ENCODE measurements around the gene CRMP1. TPM values are rescaled to one million over a fixed set of nuclear protein-coding genes. Genes with fewer than 3 reads are reported as not detected.

CRMP1 gene
- total RNA-seq, 4 donors from 2014 or later = 2.1 to 5.0 (median 4.7) TPM; not detected in 1

DNA sequence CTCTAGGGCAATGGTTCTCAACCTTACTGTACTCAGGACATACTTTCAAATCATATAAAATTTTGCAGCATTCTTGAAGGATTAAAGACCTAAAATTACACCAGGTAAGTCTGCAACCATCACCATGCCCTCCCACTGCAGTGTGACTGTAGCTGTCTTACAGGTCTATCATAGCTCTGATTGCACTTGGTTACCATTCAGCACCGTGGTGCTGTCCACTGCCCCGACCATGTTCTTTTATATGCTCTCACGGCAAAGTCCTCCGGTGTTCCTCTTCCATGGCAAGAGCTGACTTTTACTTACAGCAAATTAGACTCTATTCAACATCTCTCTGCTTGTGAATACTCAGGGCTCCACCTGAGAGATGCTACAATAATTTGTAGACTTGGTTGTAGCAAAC is 11.5 kb downstream of the CRMP1 start:
- DNase-seq = no peak
- Histone ChIP-seq H3K27me3 (peaks cover 0 to 27% (median 0%) of the 10 kb centered on the region in 4 donors), H3K4me1 (peaks cover 0 to 13% (median 0%) of the 10 kb centered on the region in 3 donors), H3K36me3 (no peaks in the 10 kb centered on the region), H3K4me3 (no peak overlapping the region), H3K27ac (no peak overlapping the region), H3K9me3 (no peaks in the 10 kb centered on the region)
- 42 to 55% methylated on average over 4 of the region's 4 CpGs for WGBS, 2 donors
- no peak for TF ChIP-seq POLR2A (IDR thresholded peaks at IDR 0.05)
- TF ChIP-seq, protein P1, sequence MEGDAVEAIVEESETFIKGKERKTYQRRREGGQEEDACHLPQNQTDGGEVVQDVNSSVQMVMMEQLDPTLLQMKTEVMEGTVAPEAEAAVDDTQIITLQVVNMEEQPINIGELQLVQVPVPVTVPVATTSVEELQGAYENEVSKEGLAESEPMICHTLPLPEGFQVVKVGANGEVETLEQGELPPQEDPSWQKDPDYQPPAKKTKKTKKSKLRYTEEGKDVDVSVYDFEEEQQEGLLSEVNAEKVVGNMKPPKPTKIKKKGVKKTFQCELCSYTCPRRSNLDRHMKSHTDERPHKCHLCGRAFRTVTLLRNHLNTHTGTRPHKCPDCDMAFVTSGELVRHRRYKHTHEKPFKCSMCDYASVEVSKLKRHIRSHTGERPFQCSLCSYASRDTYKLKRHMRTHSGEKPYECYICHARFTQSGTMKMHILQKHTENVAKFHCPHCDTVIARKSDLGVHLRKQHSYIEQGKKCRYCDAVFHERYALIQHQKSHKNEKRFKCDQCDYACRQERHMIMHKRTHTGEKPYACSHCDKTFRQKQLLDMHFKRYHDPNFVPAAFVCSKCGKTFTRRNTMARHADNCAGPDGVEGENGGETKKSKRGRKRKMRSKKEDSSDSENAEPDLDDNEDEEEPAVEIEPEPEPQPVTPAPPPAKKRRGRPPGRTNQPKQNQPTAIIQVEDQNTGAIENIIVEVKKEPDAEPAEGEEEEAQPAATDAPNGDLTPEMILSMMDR (IDR thresholded peaks at IDR 0.05) = no peak
- intact Hi-C loops (cut with DNase I) = no loop called here

DNA sequence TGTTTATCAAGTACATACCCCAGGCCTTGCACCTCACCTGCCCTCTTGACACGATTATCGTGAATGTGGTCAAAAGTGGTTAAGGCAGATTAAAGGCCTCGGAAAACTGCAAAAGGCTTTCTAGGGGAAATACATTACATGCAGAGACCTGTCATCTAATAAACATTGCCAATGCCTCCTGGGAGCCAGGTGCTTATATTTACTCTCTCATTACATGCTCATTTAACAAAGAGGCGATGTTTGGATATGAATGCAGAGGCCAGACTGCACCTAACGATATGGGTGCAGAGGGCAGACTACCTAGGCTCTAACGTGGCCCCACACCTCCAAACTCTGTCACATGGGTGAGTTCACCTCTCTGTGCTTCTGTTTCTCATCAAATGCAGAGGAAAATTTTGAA is 14.5 kb downstream of the CRMP1 start:
- 36 to 54% methylated on average over 6 of the region's 6 CpGs for WGBS, 2 donors
- Histone ChIP-seq H3K27ac (no peak overlapping the region), H3K9me3 (no peaks in the 10 kb centered on the region), H3K36me3 (no peaks in the 10 kb centered on the region), H3K27me3 (peaks cover 0 to 15% (median 0%) of the 10 kb centered on the region in 4 donors), H3K4me1 (peaks cover 0 to 13% (median 0%) of the 10 kb centered on the region in 3 donors), H3K4me3 (no peak overlapping the region)
- DNase-seq = no peak
- intact Hi-C loops (cut with DNase I) = no loop called here
- TF ChIP-seq, protein P1 (IDR thresholded peaks at IDR 0.05) = no peak
- no peak for TF ChIP-seq POLR2A (IDR thresholded peaks at IDR 0.05)

DNA sequence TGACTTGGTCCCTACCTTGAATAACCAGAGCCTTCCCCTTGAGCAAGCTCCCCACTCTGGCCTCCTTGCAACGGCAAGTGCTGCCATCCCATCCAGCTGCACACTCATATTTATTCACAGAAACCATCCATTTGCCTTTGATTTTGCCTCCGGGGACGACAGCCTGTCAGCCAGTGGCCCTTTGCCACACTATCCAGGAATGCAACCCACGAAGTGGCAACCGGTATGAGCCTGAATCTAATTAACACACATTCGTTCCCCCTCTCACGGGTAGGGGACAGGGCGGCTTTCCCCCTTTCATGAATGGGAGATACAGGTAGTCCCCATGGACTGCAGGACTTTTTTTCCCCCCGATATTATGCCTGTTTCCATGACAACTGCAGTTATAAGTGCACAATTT is 15.5 kb downstream of the CRMP1 start:
- Histone ChIP-seq H3K27me3 (peaks cover 0 to 12% (median 0%) of the 10 kb centered on the region in 4 donors), H3K27ac (no peak overlapping the region), H3K9me3 (no peaks in the 10 kb centered on the region), H3K4me3 (no peak overlapping the region), H3K4me1 (peaks cover 0 to 13% (median 0%) of the 10 kb centered on the region in 3 donors), H3K36me3 (no peaks in the 10 kb centered on the region)
- WGBS, 2 donors = 65 to 76% methylated on average over 9 of the region's 9 CpGs
- DNase-seq = no peak
- intact Hi-C loops (cut with DNase I) = no loop called here
- no peak for TF ChIP-seq POLR2A (IDR thresholded peaks at IDR 0.05)
- TF ChIP-seq, protein P1 (IDR thresholded peaks at IDR 0.05) = no peak

DNA sequence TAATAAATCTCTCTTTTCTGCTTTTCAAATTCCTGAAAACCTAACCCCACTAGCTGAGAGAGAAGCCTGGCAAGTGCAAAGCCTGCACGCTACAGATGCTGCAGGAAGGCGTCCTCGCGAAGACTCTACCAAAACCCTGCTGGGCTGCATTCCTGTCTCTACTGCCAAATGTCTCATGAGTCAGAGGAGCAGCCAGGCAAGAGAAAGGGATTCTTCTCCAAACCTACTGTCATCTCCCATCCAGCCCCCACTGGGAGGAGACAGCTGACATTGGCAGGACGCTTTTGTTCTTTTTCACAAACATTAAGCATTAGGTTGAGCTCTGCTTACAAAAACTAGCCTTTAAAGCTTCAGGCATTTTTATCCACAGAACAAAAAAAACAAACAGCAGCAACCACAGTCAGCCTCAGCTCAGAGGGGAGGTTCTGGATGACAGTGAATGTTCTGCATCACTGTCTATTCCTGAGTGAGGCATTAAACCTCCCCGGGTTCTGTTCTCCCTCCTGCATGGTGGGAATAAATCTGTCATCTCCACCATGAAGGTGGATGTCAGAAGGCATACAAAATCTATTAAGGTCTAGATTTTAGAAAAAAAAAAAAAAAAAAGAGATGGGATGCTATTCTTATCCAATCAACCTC is 18.0 kb downstream of the CRMP1 start:
- Histone ChIP-seq H3K9me3 (no peaks in the 10 kb centered on the region), H3K4me3 (no peak overlapping the region), H3K4me1 (peaks cover 0 to 13% (median 0%) of the 10 kb centered on the region in 3 donors), H3K27me3 (peaks cover 0 to 11% (median 0%) of the 10 kb centered on the region in 4 donors), H3K27ac (no peak overlapping the region), H3K36me3 (no peaks in the 10 kb centered on the region)
- no peak for DNase-seq
- no peak for TF ChIP-seq POLR2A (IDR thresholded peaks at IDR 0.05)
- TF ChIP-seq, protein P1 (IDR thresholded peaks at IDR 0.05) = no peak
- intact Hi-C loops (cut with DNase I) = no loop called here
- WGBS, 2 donors = 22 to 24% methylated on average over 6 of the region's 6 CpGs

DNA sequence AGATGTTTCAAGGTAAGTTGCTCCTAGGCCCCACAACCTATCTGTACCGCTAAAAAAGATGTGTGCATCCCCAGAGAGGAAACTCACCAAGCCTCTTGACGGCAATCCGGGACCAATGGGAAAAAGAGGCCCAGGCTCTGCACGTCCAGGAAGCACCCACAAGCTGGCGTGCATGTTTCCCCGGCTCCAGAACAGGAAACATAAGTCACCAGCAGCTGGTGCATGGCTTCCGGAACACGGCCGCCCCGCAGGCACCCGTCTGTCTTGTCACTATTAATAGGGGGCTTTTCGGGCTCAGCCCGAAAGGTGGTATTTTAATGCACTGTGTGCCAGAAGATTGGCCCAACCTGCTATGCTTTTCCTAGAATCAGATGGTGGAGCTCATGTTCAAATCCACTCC is 22.2 kb downstream of the CRMP1 start:
- 66 to 73% methylated on average over 6 to 7 of the region's 13 CpGs for WGBS, 2 donors
- peaks cover 0 to 11% (median 0%) of the 10 kb centered on the region in 4 donors for H3K27me3 ChIP-seq
- no peaks in the 10 kb centered on the region for H3K9me3 ChIP-seq
- TF ChIP-seq POLR2A (IDR thresholded peaks at IDR 0.05) = no peak
- TF ChIP-seq, protein P1 (IDR thresholded peaks at IDR 0.05) = no peak
- H3K4me1 ChIP-seq = peaks cover 0 to 13% (median 0%) of the 10 kb centered on the region in 3 donors
- no peaks in the 10 kb centered on the region for H3K36me3 ChIP-seq
- no peak overlapping the region for H3K27ac ChIP-seq
- DNase-seq = no peak
- H3K4me3 ChIP-seq = no peak overlapping the region
- intact Hi-C loops (cut with DNase I) = no loop called here
